ENCODE results near the gene JTB. TPM values are rescaled to one million over a fixed set of nuclear protein-coding genes. Genes with fewer than 3 reads are reported as not detected.

JTB gene
- total RNA-seq, 1 donor from 2014 or later, result 166 TPM

GRCh38 chr1:153991806-153992205 is 14.3 kb upstream of the JTB start:
- Histone ChIP-seq H3K27ac (peak overlapping the region; percentile 86 to 88), H3K9me3 (no peaks in the 10 kb centered on the region), H3K27me3 (no peaks in the 10 kb centered on the region), H3K36me3 (peaks cover 31 to 44% of the 10 kb centered on the region in 2 donors), H3K4me1 (peaks cover 7 to 25% of the 10 kb centered on the region in 2 donors), H3K4me3 (peak overlapping the region; percentile 64 to 73)
- TF ChIP-seq CTCF (IDR thresholded peaks at IDR 0.05), result no peak
- intact Hi-C loops (cut with DNase I), result loop anchor here (2.0 kb wide), 2 partner anchors 191 to 281 kb away; partner anchors contain the start of gene HAX1
- no peak for DNase-seq (ENCODE audit: low spot score in 2 of 2)

- Histone ChIP-seq H3K27ac (peak overlapping the region; percentile 86 to 88), H3K4me1 (peaks cover 7 to 28% of the 10 kb centered on the region in 2 donors), H3K36me3 (peaks cover 29 to 41% of the 10 kb centered on the region in 2 donors), H3K4me3 (peak overlapping the region; percentile 64 to 73), H3K9me3 (no peaks in the 10 kb centered on the region), H3K27me3 (no peaks in the 10 kb centered on the region)
- TF ChIP-seq CTCF (IDR thresholded peaks at IDR 0.05), result no peak
- intact Hi-C loops (cut with DNase I), result loop anchor here (2.0 kb wide), 2 partner anchors 192 to 282 kb away; partner anchors contain the start of gene HAX1
- no peak for DNase-seq (ENCODE audit: low spot score in 2 of 2)
Observed at GRCh38 chr1:153991151-153991630, 13.7 kb upstream of the JTB start.

- Histone ChIP-seq H3K9me3 (no peaks in the 10 kb centered on the region), H3K36me3 (peaks cover 23 to 35% of the 10 kb centered on the region in 2 donors), H3K27me3 (no peaks in the 10 kb centered on the region), H3K4me3 (peak within 1 kb of the TSS; percentile 64 to 73), H3K4me1 (peaks cover 7 to 28% of the 10 kb centered on the region in 2 donors), H3K27ac (peak within 1 kb of the TSS; percentile 86 to 88)
- peak; percentile 83 to 97 for DNase-seq (ENCODE audit: low spot score in 2 of 2)
- intact Hi-C loops (cut with DNase I), result loop anchor here (1.0 to 2.0 kb wide), 3 partner anchors 192 to 282 kb away; partner anchors contain the start of genes HAX1 and UBAP2L
- peak in 1 of 3 experiments; percentile 13 for TF ChIP-seq CTCF (IDR thresholded peaks at IDR 0.05)
Observed at GRCh38 chr1:153990468-153991150, 13.1 kb upstream of the JTB start, which contains the start of gene RPS27. RPS27 (plus strand) TSS chr1:153990762; CDS start chr1:153990797, 35 bp downstream.

GRCh38 chr1:153987621-153988020 is 10.1 kb upstream of the JTB start:
- no peaks in the 10 kb centered on the region for H3K9me3 ChIP-seq
- peaks cover 6 to 9% of the 10 kb centered on the region in 2 donors for H3K36me3 ChIP-seq
- peak overlapping the region in 1 of 2 donors; percentile 90 for H3K27ac ChIP-seq
- no peak overlapping the region for H3K4me3 ChIP-seq
- H3K4me1 ChIP-seq, result peaks cover 2 to 31% of the 10 kb centered on the region in 2 donors
- no peak for TF ChIP-seq CTCF (IDR thresholded peaks at IDR 0.05)
- DNase-seq (ENCODE audit: low spot score in 2 of 2), result no peak
- intact Hi-C loops (cut with DNase I), result loop anchor here (2.0 to 5.0 kb wide), 6 partner anchors 65 to 1150 kb away; partner anchors contain the start of genes GATAD2B, NPR1 and SLC50A1
- H3K27me3 ChIP-seq, result no peaks in the 10 kb centered on the region

- Histone ChIP-seq H3K9me3 (no peaks in the 10 kb centered on the region), H3K27me3 (no peaks in the 10 kb centered on the region), H3K36me3 (peaks cover 4 to 11% of the 10 kb centered on the region in 2 donors), H3K4me1 (peaks cover 0 to 21% of the 10 kb centered on the region in 2 donors), H3K27ac (peak within 1 kb of the TSS; percentile 88 to 90), H3K4me3 (peak within 1 kb of the TSS; percentile 71 to 72)
- DNase-seq (ENCODE audit: low spot score in 2 of 2), result peak; percentile 58 to 93
- intact Hi-C loops (cut with DNase I), result loop anchor here (1.0 to 5.0 kb wide), 10 partner anchors 19 to 1151 kb away; partner anchors contain the start of genes CREB3L4, CRTC2, DENND4B and GATAD2B
- TF ChIP-seq CTCF (IDR thresholded peaks at IDR 0.05), result no peak
Observed at GRCh38 chr1:153985941-153986761, 8.7 kb upstream of the JTB start, which contains the start of gene RAB13. RAB13 (minus strand) TSS chr1:153986339; CDS start chr1:153986236, 103 bp downstream.

Data from ascending aorta (tissue), 2 donors.